ENCODE measurements around the gene ITPK1.

DNA sequence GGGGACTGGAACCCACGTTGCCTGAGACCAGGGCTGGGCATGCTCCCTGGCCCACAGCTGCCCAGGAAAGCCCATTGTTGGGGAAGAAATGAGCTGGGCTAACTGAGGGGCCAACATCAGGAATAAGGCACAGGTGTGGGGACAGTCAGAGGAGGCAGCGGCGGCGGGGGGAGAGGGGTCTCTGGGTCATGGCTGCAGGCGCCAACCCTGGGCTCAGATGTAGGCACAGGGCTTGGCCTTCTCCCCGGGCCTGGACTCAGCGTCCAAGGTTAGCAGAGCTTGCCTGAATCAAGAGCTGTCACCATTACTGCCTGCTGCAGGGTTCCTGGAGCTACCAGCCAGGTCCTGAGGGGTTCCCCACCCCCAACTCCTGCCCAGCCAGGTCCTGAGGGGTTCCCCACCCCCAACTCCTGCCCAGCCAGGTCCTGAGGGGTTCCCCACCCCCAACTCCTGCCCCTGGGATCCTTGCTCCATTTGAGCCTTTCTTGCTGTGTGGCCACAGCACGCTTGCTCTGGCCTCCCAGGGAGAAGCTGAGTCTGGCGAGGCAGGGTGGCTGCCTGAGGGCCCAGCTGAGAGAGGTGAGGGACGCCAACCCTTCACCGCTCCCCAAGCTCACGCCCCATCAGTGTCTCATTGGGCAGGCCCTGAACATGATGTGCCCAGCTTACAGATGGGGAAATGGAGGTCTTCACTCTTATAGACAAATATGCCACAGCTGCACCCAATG is 186.6 kb downstream of the ITPK1 start:
- TF ChIP-seq CREB1 (CRISPR knock-in tag; IDR thresholded peaks at IDR 0.05; ENCODE audit: low read depth) (no peak), CTCF (conservative IDR thresholded peaks at IDR 0.05; ENCODE audit: low read depth in 2 of 2) (no peak), ETS1 (IDR thresholded peaks at IDR 0.05) (no peak), JUNB (IDR thresholded peaks at IDR 0.05; ENCODE audit: unreplicated experiment) (no peak), ZNF331 (CRISPR knock-in tag; IDR thresholded peaks at IDR 0.05; ENCODE audit: low read depth) (no peak), EZH2phosphoT487 (IDR thresholded peaks at IDR 0.05; ENCODE audit: unreplicated experiment) (no peak), EZH2 (IDR thresholded peaks at IDR 0.05; ENCODE audit: low read depth, unreplicated experiment) (no peak), STAT1 (IDR thresholded peaks at IDR 0.05; ENCODE audit: unreplicated experiment) (no peak), NANOG (IDR thresholded peaks at IDR 0.05; ENCODE audit: borderline replicate concordance) (no peak), POLR2AphosphoS5 (IDR thresholded peaks at IDR 0.05; ENCODE audit: low read depth) (no peak), ZNF114 (CRISPR knock-in tag; IDR thresholded peaks at IDR 0.05) (no peak)
- TF ChIP-seq, protein P1, sequence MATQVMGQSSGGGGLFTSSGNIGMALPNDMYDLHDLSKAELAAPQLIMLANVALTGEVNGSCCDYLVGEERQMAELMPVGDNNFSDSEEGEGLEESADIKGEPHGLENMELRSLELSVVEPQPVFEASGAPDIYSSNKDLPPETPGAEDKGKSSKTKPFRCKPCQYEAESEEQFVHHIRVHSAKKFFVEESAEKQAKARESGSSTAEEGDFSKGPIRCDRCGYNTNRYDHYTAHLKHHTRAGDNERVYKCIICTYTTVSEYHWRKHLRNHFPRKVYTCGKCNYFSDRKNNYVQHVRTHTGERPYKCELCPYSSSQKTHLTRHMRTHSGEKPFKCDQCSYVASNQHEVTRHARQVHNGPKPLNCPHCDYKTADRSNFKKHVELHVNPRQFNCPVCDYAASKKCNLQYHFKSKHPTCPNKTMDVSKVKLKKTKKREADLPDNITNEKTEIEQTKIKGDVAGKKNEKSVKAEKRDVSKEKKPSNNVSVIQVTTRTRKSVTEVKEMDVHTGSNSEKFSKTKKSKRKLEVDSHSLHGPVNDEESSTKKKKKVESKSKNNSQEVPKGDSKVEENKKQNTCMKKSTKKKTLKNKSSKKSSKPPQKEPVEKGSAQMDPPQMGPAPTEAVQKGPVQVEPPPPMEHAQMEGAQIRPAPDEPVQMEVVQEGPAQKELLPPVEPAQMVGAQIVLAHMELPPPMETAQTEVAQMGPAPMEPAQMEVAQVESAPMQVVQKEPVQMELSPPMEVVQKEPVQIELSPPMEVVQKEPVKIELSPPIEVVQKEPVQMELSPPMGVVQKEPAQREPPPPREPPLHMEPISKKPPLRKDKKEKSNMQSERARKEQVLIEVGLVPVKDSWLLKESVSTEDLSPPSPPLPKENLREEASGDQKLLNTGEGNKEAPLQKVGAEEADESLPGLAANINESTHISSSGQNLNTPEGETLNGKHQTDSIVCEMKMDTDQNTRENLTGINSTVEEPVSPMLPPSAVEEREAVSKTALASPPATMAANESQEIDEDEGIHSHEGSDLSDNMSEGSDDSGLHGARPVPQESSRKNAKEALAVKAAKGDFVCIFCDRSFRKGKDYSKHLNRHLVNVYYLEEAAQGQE (IDR thresholded peaks at IDR 0.05; ENCODE audit: unreplicated experiment) = no peak
- TF ChIP-seq, protein P2, sequence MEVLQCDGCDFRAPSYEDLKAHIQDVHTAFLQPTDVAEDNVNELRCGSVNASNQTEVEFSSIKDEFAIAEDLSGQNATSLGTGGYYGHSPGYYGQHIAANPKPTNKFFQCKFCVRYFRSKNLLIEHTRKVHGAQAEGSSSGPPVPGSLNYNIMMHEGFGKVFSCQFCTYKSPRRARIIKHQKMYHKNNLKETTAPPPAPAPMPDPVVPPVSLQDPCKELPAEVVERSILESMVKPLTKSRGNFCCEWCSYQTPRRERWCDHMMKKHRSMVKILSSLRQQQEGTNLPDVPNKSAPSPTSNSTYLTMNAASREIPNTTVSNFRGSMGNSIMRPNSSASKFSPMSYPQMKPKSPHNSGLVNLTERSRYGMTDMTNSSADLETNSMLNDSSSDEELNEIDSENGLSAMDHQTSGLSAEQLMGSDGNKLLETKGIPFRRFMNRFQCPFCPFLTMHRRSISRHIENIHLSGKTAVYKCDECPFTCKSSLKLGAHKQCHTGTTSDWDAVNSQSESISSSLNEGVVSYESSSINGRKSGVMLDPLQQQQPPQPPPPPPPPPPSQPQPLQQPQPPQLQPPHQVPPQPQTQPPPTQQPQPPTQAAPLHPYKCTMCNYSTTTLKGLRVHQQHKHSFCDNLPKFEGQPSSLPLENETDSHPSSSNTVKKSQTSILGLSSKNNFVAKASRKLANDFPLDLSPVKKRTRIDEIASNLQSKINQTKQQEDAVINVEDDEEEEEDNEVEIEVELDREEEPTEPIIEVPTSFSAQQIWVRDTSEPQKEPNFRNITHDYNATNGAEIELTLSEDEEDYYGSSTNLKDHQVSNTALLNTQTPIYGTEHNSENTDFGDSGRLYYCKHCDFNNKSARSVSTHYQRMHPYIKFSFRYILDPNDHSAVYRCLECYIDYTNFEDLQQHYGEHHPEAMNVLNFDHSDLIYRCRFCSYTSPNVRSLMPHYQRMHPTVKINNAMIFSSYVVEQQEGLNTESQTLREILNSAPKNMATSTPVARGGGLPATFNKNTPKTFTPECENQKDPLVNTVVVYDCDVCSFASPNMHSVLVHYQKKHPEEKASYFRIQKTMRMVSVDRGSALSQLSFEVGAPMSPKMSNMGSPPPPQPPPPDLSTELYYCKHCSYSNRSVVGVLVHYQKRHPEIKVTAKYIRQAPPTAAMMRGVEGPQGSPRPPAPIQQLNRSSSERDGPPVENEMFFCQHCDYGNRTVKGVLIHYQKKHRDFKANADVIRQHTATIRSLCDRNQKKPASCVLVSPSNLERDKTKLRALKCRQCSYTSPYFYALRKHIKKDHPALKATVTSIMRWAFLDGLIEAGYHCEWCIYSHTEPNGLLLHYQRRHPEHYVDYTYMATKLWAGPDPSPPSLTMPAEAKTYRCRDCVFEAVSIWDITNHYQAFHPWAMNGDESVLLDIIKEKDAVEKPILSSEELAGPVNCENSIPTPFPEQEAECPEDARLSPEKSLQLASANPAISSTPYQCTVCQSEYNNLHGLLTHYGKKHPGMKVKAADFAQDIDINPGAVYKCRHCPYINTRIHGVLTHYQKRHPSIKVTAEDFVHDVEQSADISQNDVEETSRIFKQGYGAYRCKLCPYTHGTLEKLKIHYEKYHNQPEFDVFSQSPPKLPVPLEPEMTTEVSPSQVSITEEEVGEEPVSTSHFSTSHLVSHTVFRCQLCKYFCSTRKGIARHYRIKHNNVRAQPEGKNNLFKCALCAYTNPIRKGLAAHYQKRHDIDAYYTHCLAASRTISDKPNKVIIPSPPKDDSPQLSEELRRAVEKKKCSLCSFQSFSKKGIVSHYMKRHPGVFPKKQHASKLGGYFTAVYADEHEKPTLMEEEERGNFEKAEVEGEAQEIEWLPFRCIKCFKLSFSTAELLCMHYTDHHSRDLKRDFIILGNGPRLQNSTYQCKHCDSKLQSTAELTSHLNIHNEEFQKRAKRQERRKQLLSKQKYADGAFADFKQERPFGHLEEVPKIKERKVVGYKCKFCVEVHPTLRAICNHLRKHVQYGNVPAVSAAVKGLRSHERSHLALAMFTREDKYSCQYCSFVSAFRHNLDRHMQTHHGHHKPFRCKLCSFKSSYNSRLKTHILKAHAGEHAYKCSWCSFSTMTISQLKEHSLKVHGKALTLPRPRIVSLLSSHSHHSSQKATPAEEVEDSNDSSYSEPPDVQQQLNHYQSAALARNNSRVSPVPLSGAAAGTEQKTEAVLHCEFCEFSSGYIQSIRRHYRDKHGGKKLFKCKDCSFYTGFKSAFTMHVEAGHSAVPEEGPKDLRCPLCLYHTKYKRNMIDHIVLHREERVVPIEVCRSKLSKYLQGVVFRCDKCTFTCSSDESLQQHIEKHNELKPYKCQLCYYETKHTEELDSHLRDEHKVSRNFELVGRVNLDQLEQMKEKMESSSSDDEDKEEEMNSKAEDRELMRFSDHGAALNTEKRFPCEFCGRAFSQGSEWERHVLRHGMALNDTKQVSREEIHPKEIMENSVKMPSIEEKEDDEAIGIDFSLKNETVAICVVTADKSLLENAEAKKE (CRISPR knock-in tag; IDR thresholded peaks at IDR 0.05) = no peak

All from GM23338 (cell line).